Islet precursor cell (in vitro differentiated cells): Measurements from ENCODE around the gene ZNF688.
A peak's percentile ranks its signal among the peaks of the same experiment; 100 is the strongest.
"Not testable (repeated sequence)": the region's sequence is repeated elsewhere in the genome, so short reads cannot be mapped to it uniquely, and the experiment has no call there.

Source experiments
- DNase-seq: peaks from one replicate; pipeline ENCODE4 v3.0.0-alpha.2; 2018

Gene ZNF688

DNA sequence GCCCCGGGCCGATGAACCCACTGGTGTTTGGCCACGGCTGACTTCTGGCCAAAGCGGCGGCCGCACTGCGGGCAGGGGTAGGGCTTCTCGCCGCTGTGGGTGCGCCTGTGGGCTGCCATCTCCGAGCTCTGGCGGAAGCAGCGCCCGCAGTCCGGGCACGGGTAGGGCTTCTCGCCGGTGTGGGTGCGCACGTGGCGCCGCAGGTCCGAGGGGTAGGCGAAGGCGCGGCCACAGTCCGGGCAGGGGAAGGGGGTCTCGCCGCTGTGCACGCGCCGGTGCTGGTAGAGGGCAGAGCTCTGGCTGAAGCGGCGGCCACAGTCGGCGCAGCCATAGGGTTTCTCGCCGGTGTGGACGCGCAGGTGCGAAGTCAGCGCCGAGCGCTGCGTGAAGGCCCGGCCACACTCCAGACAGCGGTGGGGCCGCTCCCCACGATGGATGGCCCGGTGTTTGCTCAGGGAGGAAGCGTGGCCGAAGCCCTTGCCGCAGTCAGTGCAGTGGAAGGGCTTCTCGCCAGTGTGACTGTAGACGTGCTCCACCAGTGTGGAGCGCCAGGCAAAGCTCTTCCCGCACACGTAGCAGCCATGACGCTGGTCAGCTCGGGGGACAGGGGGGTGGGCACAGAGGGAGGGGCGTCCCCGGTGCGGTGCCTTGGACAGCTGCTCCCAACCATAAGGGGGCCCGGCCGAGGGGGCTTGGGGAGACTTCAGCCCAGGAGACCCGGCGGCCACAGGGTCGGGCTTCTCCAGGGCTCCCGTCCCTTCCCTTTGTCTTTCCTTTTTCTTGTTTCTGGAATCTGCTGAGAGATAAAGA lies 16.0 kb downstream of the ZNF688 start:
- DNase-seq: no peak

DNA sequence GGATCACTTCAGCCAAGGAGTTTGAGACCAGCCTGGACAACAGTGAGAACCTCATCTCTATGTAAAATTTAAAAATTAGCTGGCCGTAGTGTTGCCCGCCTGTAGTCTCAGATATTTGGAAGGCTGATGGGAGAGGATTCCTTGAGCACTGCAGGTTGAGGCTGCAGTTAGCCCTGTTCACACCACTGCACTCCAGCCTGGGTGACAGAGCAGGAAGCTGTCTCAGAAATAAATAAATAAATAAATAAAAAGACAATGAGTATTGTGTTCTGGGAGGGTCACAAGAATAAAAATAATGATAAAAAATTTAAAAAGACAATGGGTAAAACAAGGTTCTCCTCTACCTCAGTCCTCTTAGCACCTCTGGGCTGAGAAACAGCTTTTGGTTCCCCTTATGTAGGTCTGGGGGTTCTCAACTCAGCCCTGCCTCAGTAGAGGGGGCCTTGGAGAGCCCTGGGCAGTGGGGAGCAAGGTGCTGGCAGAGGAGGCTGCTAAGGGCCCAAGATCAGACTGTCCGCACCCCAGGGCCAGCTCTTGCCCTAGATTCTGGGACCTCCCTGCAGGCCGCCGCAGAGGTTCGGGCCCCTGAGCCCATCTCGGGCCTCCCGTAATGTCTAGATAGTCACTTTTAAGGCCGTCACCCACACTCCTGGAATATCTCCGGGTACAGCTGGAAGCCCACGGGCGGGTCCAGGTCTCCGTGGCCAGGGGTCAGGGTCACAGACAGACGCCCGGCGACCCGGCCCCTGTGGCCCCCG lies 16.8 kb downstream of the ZNF688 start:
- no peak for DNase-seq

DNA sequence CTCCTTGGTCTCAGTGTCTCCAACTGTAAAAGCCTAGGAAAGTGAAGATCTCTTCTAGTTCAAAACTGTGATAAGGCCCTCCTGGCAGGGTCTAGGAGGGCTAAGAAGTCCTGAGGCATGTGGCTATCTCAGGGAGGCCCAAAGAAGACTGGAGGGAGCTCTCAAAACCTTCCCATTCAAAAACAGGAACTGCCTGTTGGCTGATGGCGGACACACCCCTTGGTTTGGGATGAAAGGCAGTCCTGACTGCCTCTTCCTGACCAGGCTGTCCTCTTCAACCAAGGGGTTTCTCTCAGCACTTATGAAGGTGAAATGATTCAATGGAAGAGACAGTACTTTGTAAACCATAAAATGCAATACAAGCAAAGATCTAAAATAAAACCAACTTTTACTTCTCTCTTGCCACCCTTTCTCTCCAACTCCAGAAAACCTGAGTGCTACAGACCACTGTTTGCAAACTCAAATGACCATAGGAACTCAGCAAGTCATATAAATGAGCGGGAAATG lies 18.1 kb downstream of the ZNF688 start:
- no peak for DNase-seq

DNA sequence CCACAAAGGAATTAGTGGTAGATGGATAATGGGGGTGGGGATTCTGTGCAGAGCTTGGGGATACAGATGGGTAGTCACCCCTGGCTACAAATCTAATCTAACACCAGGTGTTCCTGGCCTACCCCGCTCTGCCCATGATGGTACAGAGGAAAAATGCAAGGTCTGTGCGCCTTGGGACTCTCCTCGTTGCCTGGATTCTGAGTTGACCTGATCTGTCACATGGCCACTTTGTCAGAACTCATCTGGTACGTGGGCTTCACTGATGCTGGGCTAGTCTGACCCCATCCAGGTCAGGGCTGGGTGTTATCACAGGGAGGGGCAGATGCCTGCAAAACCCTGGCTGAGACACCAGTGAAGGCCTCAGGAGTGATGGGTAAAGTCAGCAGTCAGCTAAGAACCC lies 18.6 kb downstream of the ZNF688 start:
- no peak for DNase-seq

DNA sequence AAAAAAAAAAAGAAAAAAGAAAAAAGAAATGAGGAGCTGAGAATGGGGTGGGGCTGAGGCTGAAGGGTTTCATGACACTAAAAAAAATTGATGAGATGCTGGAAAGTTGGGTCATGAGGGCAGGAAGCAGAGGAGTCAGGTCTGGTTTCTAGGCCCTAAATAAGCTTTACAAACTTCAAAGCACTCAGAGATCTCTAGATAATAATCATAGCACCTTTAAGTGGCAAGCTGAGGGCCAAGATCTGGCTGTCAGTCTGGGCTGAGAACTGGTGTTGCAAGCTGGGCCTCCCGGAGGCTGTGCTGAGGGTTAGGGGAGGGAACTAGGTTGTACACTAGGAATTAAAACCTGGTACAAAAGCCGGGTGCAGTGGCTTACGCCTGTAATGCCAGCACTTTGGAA lies 19.7 kb downstream of the ZNF688 start:
- DNase-seq: peak; percentile 77

DNA sequence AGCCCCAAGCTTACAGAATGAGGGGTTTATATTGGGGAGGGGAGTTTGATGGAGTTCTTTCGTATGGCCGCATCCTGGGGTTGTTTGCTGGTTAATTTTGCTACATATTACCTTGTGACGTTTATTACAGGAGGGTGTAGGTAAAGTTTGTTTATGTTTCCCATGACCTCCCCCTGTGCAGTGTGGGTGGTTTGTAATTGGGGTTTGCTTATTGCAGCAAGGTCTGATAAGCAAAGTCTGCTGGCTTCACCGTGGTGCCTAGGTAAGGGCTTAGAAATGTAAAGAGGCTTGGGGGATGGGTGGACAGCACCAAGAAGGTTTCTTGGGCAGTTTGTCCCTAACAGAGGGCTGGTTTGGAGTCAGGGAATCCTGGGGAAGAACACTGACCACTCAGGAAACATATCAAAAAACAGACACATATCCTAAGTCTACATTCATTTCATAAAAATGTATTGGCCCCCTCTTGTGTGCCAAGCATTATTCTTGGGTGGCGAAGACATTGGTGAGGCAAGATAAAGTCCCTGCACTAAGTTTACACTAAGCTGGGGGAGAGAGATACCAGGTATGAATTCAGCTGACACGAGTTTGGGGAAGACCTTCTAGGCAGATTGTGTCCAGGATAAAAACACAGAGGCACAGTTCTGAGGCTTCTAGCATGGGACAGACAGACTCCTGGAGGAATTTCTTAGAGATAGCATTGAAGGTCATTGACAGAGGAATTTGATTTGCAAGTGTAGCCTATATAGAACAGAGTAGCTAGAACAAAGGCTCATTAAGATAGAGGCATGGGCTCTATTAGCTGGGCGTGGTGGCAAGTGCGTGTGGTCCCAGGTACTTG lies 22.9 kb downstream of the ZNF688 start:
- no peak for DNase-seq

DNA sequence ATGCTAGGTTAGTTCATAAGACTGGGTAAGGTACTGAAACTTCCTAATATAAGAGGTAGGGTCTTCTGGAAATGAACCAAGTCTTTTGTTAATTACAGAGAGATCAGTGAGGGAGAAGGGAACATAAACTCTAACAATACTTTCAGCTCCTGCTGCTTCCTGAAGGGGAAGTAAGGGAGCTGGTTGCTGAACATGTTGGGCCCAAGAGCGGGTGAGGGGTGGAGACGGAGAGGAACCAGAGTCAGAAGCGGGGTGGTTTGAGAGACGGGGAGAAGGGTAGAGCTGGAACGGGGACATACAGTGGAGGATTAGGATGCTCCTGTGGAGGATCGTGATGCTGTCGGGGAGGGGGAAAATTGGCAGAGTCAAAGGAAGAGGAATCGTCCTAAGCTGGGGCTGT lies 25.4 kb downstream of the ZNF688 start:
- DNase-seq: no peak

DNA sequence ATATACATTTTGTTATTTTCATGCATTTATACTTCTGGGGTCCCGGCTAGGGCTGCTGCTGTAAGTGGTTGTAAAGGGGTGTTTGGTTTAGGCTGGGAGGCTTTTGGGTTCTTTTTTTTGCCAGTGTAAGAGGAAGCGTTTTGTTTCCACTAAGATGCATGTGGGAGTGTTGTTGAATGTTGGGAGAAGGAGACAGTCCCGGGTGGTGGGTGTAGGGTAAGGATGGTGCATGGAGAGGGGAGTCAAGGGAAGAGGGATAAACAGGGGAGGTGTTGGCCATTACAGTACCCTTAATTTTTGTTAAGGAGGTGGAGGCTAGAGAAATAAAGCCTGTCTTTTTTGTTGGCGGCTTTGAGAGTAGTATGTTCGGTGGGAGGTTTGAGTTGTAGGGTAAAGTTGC lies 28.4 kb downstream of the ZNF688 start:
- no peak for DNase-seq

DNA sequence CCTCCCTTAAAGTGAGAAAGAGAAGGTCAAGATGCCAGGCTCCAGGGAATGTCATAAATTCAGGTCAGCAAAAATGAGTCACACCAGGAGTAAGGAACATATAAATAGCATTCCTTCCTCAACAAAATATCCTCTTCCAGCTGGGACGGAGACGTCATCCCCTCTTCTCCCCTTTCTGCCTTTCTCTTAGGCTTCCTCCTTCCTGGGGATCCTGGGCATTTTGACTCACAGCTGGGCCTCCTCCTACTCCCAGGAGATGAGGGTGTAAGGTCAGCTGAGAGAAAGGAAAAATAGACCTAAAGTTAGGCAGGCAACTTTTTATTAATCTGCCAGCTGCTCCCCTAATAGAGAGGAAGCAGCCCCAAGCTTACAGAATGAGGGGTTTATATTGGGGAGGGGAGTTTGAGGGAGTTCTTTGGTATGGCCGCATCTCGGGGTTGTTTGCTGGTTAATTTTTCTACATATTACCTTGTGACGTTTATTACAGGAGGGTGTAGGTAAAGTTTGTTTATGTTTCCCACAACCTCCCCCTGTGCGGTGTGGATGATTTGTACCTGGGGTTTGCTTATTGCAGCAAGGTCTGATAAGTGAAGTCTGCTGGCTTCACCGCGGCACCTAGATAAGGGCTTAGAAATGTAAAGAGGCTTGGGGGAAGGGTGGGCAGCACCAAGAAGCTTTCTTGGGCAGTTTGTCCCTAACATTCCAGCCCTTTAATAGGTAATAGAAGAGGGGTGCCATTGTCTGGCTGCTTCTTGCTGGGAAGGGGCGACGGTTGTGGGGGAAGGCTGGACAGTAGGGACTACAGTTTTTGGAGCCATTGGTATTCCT lies 29.8 kb downstream of the ZNF688 start:
- DNase-seq: no peak

DNA sequence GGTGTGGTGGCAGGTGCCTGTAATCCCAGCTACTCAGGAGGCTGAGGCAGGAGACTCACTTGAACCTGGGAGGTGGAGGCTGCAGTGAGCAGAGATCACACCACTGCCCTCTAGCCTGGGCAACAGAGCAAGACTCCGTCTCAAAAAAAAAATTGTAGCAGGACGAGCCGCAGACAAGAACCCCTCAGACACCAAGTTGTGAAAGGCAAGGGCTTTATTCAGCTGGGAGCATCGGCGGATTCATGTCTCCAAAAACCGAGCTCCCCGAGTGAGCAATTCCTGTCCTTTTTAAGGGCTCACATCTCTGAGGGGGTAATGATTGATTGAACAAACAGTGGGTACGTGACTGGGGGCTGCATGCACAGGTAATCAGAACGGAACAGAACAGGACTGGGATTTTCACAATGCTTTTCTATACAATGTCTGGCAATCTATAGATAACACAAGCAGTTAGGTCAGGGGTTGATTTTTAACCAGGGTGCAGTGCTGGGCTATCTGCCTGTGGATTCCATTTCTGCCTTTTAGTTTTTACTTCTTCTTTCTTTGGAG lies 30.5 kb downstream of the ZNF688 start:
- not testable (repeated sequence) for DNase-seq

DNA sequence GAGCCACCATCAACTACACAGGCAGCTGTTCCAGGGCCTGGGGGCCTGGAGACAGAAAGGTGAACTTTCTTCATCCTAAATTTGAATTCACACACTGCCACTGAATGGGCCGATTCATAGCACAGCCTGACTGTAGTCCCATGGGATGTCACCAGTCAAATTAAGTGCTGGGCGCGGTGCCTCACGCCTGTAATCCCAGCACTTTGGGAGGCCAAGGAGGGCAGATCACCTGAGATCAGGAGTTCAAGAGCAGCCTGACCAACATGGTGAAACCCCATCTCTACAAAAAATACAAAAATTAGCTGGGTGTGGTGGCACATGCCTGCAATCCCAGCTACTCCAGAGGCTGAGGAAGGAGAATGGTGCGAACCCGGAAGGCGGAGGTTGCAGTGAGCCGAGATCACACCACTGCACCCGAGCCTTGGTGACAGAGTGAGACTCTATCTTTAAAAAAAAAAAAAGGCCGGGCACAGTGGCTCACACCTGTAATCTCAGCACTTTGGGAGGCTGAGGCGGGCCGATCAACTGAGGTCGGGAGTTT lies 31.5 kb downstream of the ZNF688 start:
- DNase-seq: not testable (repeated sequence)

DNA sequence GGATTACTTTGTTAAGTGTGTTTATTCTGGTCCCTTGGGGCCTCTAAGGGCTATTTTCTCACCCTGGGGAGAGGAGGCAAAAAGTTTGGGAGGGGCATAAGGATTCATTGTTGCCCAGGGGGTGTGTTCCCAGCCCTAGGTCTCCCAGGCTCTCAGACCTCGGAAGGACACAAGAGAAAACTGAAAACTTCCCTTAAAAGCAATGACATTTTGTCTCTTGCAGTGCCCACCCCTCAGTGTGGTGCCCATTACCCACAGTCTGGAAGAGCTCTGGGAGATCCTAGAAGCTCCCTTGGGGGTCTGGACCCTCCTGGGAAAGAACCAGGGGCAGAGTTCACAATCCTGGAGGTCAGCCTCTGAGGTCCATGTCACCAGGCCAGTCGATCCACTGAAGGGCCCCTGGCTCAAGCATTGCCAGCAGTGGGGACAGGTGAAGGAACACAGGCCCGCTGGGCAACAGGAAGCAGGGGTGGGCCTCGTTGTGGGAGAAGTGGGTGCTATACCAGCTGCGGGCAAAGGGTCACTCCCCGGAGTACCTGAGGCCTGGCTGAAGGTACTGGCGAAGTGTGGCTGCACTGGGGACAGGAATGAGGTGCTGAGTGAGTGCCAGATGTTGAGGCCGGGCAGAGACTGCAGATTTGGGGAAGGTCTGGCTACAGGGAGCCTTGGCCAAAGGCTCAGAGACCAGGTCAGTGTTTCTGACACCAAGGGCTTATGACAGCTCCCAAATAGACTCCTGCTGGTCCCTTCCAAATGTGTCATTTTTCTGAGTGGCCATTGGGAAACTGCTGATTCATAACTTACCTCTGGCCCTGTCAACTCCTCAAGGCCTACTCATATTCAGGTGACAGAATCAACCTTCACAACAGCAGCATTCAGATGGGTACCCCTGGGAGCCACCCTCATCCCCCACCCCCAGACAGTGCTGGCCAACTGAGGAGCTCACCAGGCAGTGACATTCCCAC lies 32.2 kb downstream of the ZNF688 start:
- no peak for DNase-seq

DNA sequence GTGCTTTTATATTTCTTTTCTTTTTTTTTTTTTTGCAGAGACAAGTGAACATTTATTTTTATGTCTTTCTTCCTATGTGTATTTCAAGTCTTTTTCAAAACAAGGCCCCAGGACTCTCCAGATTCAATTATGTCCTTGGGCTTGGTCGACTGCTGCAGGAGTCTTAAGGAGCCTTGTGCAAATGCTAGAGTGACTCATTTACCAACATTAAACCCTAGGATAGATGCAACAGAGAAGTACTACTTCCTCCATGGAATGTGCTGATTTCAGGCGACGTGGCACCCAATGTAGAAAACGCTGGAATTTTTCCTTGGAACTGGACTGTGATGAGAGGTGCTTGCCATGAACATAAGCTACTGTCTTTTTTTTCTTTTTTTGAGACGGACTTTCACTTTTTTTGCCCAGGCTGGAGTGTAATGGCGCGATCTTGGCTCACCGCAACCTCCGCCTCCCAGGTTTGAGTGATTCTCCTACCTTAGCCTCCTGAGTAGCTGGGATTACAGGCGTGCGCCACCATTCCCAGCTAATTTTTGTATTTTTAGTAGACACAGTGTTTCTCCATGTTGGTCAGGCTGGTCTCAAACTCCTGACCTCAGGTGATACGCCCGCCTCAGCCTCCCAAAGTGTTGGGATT lies 35.0 kb downstream of the ZNF688 start:
- DNase-seq: not testable (repeated sequence)

DNA sequence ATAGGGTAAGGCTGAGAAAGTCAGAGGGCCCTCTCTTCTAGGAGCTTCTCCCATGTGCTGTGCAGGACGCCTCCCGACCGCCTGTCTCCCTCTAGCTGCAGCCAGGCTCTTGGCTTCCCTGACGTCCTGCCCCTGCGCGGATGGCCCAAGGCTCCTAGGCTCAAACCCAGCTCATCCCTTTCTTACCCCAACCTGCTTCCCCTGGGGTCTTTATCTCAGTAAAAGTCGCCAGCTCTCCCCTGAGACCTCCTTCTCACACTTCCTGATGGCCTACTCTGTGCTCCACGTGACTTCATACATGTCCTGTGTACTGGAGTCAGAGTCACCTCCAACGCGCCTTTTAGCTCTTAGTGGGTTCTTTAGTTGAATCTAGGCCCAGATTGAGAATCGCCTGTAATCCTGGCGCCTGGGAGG lies 35.7 kb downstream of the ZNF688 start:
- DNase-seq: peak; percentile 89

DNA sequence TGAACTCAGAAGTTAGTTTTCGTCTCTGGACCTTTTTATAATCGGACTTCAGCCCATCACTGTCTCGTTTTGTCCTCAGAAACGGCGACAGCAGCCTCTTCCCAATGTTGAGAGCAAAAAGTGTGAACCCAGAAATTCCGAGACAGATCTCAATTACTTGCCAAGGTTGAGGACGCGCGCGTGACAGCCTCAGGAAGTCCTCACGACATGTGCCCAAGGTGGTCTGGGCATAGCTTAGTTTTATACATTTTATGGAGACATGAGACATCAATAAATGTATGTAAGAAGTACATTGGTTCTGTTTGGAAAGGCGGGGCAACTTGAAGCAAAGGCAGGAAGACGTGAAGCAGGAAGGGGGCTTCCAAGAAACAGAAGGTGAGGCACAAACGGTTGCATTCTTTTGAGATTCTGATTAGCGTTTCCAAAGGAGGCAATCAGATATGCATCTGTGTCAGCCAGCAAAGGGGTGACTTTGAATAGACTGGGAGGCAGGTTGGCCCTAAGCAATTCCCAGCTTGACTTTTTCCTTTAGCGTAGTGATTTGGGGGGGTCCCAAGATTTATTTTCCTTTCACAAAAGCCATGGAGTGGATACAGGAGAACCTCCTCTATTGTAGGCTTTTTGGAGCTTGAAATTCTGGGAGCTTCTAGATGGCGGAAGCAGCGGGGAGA lies 36.3 kb downstream of the ZNF688 start:
- DNase-seq: no peak

DNA sequence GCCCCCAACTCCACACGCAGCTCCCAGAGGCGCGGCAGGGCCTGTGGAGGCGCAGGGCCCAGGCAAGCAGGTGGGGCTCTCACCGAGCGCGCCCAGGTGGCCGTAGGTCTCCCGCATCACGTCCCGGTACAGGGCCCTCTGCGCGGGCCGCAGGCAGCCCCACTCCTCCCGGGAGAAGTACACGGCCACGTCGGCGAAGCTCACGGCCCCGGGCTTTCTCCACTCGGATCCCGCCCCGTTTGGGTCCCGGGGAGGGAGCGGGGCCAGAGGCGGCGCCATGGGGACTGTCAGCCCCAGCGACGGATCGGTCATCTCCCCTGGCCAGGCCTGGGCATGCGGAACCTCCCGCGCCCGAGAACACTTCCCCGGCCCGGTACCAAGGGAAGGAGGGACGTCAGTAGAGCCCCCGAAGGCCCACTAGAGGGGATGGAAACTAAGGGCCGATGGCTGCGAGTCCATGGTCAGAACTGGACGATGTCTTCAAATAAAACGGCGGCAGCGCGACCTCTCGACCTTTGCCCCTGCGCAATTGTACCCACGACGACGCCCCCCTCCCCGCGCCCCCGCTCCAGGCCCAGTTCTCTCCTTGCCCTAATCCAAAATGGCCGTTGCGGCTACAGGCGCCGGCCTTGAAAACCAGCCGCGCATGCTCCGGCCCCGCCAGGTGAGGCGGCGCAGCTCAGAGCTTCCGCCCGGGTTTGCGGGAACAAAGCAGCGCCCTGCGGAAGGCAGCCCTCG lies 37.0 kb downstream of the ZNF688 start, which contains the start of gene ZNF747:
TSS of gene ZNF747 (minus strand) at position 491 of the 738 bp plus-strand sequence. CDS start at position 312, 179 bp downstream.
- peak; percentile 93 for DNase-seq

DNA sequence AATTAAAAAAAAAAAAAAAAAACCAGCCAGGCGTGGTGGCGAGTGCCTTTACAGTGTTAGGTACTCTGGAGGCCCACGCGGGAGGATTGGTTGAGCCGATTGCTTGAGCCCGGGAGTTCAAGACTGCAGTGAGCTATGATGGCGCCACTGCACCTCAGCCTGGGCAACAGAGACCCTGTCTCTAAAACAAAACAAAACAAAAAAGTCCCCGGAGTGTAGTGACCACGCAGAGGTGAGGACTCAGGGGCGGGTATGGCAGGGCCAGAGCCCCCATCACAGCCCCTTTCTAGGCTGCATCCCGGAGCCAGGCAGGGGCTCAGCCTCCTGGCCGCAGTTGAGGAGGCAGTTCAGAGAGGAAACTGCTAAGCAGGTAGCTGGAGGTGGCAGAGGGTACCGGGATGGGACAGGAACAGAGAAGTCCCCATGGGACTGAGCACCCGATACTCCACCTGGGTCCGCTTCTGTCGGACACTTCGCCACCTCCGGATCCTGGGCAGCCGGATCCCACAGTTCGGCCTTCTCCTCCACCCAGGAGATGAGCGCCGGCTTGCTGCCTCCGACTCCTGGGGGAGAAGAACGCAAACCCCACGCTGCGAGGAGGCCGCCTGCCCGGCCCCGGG lies 37.7 kb downstream of the ZNF688 start:
- no peak for DNase-seq

DNA sequence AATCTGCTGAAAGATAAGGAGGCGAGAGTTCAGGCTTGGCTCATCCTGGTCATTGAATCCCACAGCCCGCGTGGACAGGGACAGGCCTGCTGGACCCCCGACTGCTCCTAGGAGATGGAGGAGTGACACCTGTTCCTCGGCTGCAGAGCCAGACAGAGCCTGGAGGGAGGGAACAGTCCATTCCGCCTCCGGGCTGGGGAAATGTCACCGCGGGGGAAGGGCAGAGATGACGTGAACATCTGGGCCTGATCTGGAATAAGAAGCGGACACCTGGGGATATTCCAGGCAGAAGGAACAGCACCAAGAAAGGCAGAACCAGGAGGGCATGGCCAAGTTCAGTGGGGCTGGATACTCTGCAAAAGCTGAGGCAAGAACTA lies 38.4 kb downstream of the ZNF688 start:
- no peak for DNase-seq
